BLaER1 (cell line): Measurements from ENCODE around the gene EPHX1.
"Not testable (repeated sequence)": the region's sequence is repeated elsewhere in the genome, so short reads cannot be mapped to it uniquely, and the experiment has no call there.

Experiments
- H3K27ac ChIP-seq: shearing (Covaris generic); formaldehyde crosslinking; 2 replicates; pipeline ENCODE4 v1.8.1; 2022
- H3K27me3 ChIP-seq: shearing (Covaris generic); formaldehyde crosslinking; 2 replicates; pipeline ENCODE4 v1.8.1; 2022
- H3K36me3 ChIP-seq: shearing (Covaris generic); formaldehyde crosslinking; 2 replicates; pipeline ENCODE4 v1.8.1; 2022
- H3K4me1 ChIP-seq: shearing (Covaris generic); formaldehyde crosslinking; 2 replicates; pipeline ENCODE4 v1.8.1; 2022
- H3K4me2 ChIP-seq: shearing (Covaris generic); formaldehyde crosslinking; 2 replicates; pipeline ENCODE4 v1.8.1; 2022
- H3K4me3 ChIP-seq: shearing (Covaris generic); formaldehyde crosslinking; 2 replicates; pipeline ENCODE4 v1.8.1; 2022
- H3K9ac ChIP-seq: shearing (Covaris generic); formaldehyde crosslinking; 2 replicates; pipeline ENCODE4 v1.8.1; 2022
- H3K9me3 ChIP-seq: shearing (Covaris generic); formaldehyde crosslinking; 2 replicates; pipeline ENCODE4 v1.8.1; 2022
- H4K20me1 ChIP-seq: shearing (Covaris generic); formaldehyde crosslinking; 2 replicates; pipeline ENCODE4 v1.8.1; 2022
- Cebpa-rat ChIP-seq: shearing (Covaris generic); IDR thresholded peaks from 2 replicates; pipeline ENCODE4 v1.8.1; 2022

The EPHX1 gene

GRCh38 chr1:225885336-225885735 lies 75.4 kb downstream of the EPHX1 start:
- Histone ChIP-seq H4K20me1 (peaks cover 3% of the 10 kb centered on the region), H3K4me2 (no peak overlapping the region), H3K4me3 (no peak overlapping the region), H3K9ac (no peak overlapping the region), H3K4me1 (peaks cover 39% of the 10 kb centered on the region), H3K9me3 (no peaks in the 10 kb centered on the region), H3K36me3 (no peaks in the 10 kb centered on the region), H3K27ac (no peak overlapping the region), H3K27me3 (peaks cover 30% of the 10 kb centered on the region)
- no peak for TF ChIP-seq Cebpa-rat

GRCh38 chr1:225886159-225887029 lies 76.5 kb downstream of the EPHX1 start:
- Histone ChIP-seq H3K27ac (no peak overlapping the region), H3K9ac (no peak overlapping the region), H3K27me3 (peaks cover 30% of the 10 kb centered on the region), H3K4me1 (peaks cover 28% of the 10 kb centered on the region), H3K36me3 (no peaks in the 10 kb centered on the region), H4K20me1 (no peaks in the 10 kb centered on the region; the same call in 1 of the 2 replicates), H3K4me3 (no peak overlapping the region), H3K9me3 (no peaks in the 10 kb centered on the region), H3K4me2 (no peak overlapping the region)
- no peak for TF ChIP-seq Cebpa-rat

GRCh38 chr1:225887030-225887314 lies 77.0 kb downstream of the EPHX1 start:
- no peaks in the 10 kb centered on the region for H3K36me3 ChIP-seq
- no peaks in the 10 kb centered on the region for H4K20me1 ChIP-seq
- peaks cover 30% of the 10 kb centered on the region for H3K27me3 ChIP-seq
- H3K4me2 ChIP-seq = no peak overlapping the region
- TF ChIP-seq Cebpa-rat = no peak
- H3K9me3 ChIP-seq = no peaks in the 10 kb centered on the region
- H3K9ac ChIP-seq = no peak overlapping the region
- no peak overlapping the region for H3K27ac ChIP-seq
- peaks cover 27% of the 10 kb centered on the region for H3K4me1 ChIP-seq
- H3K4me3 ChIP-seq = no peak overlapping the region

GRCh38 chr1:225887554-225888288 lies 77.8 kb downstream of the EPHX1 start:
- H3K27ac ChIP-seq, H3K9me3 ChIP-seq, H4K20me1 ChIP-seq, H3K9ac ChIP-seq, H3K4me3 ChIP-seq, H3K4me2 ChIP-seq, H3K36me3 ChIP-seq: not testable (repeated sequence)
- Histone ChIP-seq H3K4me1 (peaks cover 27% of the 10 kb centered on the region), H3K27me3 (peaks cover 27% of the 10 kb centered on the region)

- peaks cover 20% of the 10 kb centered on the region for H3K27me3 ChIP-seq
- peak overlapping the region; percentile 42 for H3K4me2 ChIP-seq
- no peak for TF ChIP-seq Cebpa-rat
- H3K9me3 ChIP-seq = no peaks in the 10 kb centered on the region
- H3K4me1 ChIP-seq = peaks cover 20% of the 10 kb centered on the region
- H3K36me3 ChIP-seq = no peaks in the 10 kb centered on the region
- H3K27ac ChIP-seq = no peak overlapping the region
- H4K20me1 ChIP-seq = no peaks in the 10 kb centered on the region
- no peak overlapping the region for H3K9ac ChIP-seq
- H3K4me3 ChIP-seq = no peak overlapping the region
Observed at GRCh38 chr1:225888289-225888897, 78.5 kb downstream of the EPHX1 start.

GRCh38 chr1:225888898-225889601 lies 79.1 kb downstream of the EPHX1 start, which contains the start of gene LEFTY1:
Gene LEFTY1 (minus strand): TSS chr1:225889146. CDS start chr1:225889066, 80 bp downstream.
- Histone ChIP-seq H4K20me1 (no peaks in the 10 kb centered on the region), H3K27me3 (peaks cover 14% of the 10 kb centered on the region), H3K4me3 (no peak within 1 kb of the TSS), H3K36me3 (no peaks in the 10 kb centered on the region), H3K9ac (no peak within 1 kb of the TSS), H3K27ac (no peak within 1 kb of the TSS), H3K4me1 (peaks cover 14% of the 10 kb centered on the region), H3K4me2 (peak within 1 kb of the TSS; percentile 42), H3K9me3 (no peaks in the 10 kb centered on the region)
- TF ChIP-seq Cebpa-rat = no peak

GRCh38 chr1:225889743-225890142 lies 79.8 kb downstream of the EPHX1 start:
- no peak for TF ChIP-seq Cebpa-rat
- H3K9me3 ChIP-seq = no peaks in the 10 kb centered on the region
- no peak overlapping the region for H3K4me2 ChIP-seq
- peaks cover 12% of the 10 kb centered on the region; the same call in 1 of the 2 replicates for H3K27me3 ChIP-seq
- no peak overlapping the region for H3K9ac ChIP-seq
- H3K4me3 ChIP-seq = no peak overlapping the region
- peaks cover 14% of the 10 kb centered on the region for H3K4me1 ChIP-seq
- H3K36me3 ChIP-seq = no peaks in the 10 kb centered on the region
- no peak overlapping the region for H3K27ac ChIP-seq
- H4K20me1 ChIP-seq = no peaks in the 10 kb centered on the region

- Histone ChIP-seq H3K9ac (no peak overlapping the region), H3K4me1 (peaks cover 14% of the 10 kb centered on the region)
Observed at GRCh38 chr1:225890346-225891228, 80.7 kb downstream of the EPHX1 start.

More at GRCh38 chr1:225890346-225891228, 80.7 kb downstream of the EPHX1 start:
- Histone ChIP-seq H4K20me1 (no peaks in the 10 kb centered on the region), H3K27ac (no peak overlapping the region), H3K4me2 (no peak overlapping the region), H3K4me3 (no peak overlapping the region), H3K9me3 (no peaks in the 10 kb centered on the region), H3K27me3 (peaks cover 12% of the 10 kb centered on the region; the same call in 1 of the 2 replicates), H3K36me3 (no peaks in the 10 kb centered on the region)
- no peak for TF ChIP-seq Cebpa-rat
